HFFc6 (cell line): ENCODE measurements around the gene MAD1L1. TPM values are rescaled to one million over a fixed set of nuclear protein-coding genes. Genes with fewer than 3 reads are reported as not detected.

Source experiments
- DNase-seq: peaks from one replicate; pipeline ENCODE4 v3.0.0-alpha.2; 2018
- H3K27ac Mint-ChIP-seq: 2 replicates; pipeline ENCODE4 v1.8.0; 2020; ENCODE audit warnings: mild to moderate bottlenecking, mixed read lengths
- H3K27me3 Mint-ChIP-seq: 2 replicates; pipeline ENCODE4 v1.8.0; 2021; ENCODE audit warnings: mild to moderate bottlenecking, moderate library complexity, mixed read lengths; ENCODE audit not compliant: insufficient read depth
- H3K36me3 Mint-ChIP-seq: 2 replicates; pipeline ENCODE4 v1.8.0; 2021; ENCODE audit warnings: low read depth, mixed read lengths
- H3K4me1 Mint-ChIP-seq: 2 replicates; pipeline ENCODE4 v1.8.0; 2020; ENCODE audit warnings: low read depth, mixed read lengths
- H3K4me3 Mint-ChIP-seq: 2 replicates; pipeline ENCODE4 v1.8.0; 2020; ENCODE audit warnings: mild to moderate bottlenecking, moderate library complexity, mixed read lengths
- H3K9me3 Mint-ChIP-seq: 2 replicates; pipeline ENCODE4 v1.8.0; 2020; ENCODE audit warnings: mild to moderate bottlenecking, mixed read lengths
- total RNA-seq, 6 experiments: library from RNA; stranded (reverse); fragmentation: NEBNext Ultra II Directional; extraction: Animal tissue kit (Norgen Biotek cat#: 25700); gene quantifications; 2 replicates in 1 of 6; 3 replicates in 5 of 6; pipeline ENCODE4 v1.2.3, GENCODE V29; 2021
- TF ChIP-seq, protein P1 (sequence below): fragments of 200-600 bp; sonication (generic); IDR thresholded peaks from 2 replicates; pipeline ENCODE4 v1.5.0; 2021; ENCODE audit warnings: antibody characterized with exemption, mild to moderate bottlenecking

The MAD1L1 gene
- total RNA-seq, 6 experiments from 2014 or later = 34.6 to 44.8 (median 40.2) TPM

DNA sequence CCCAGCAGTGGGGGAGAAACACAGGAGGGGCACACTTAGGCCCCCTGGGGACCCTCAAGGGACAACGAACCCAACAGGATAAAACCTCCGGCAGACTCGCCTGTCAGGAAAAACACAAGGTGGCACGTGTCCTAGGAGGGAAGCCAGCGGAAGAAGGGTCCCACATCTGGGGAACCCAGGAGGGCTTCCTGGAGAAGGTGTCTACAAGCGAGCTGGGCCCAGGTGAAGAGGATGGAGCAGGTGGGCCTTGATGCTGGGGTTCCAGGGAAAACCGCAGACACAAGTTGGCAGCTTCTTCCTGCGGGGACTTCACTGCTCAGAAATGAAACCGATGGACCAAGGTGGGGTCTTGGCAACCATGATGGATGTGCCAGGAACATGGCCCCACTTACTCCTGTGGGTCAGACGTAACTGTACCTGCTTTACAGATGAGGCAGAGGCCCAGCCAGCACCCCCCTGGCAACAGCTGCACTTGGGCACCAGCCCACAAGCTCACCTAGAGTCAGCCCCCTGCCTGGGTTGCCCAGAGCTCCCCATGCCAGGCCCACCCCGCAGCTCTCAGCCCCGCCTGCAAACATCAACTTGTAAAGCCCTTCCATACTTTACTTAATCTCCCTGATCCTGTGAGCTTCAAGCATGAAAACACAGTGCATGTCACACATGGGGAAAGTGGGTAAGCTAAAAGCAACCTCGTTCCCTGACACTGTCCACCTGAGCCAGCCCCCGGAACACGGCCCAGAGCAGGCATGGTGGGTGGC is 337.7 kb downstream of the MAD1L1 start:
- H3K27ac Mint-ChIP-seq = no peak overlapping the region
- H3K36me3 Mint-ChIP-seq = peaks cover 9% of the 10 kb centered on the region; the same call in 1 of the 2 replicates
- TF ChIP-seq, protein P1, sequence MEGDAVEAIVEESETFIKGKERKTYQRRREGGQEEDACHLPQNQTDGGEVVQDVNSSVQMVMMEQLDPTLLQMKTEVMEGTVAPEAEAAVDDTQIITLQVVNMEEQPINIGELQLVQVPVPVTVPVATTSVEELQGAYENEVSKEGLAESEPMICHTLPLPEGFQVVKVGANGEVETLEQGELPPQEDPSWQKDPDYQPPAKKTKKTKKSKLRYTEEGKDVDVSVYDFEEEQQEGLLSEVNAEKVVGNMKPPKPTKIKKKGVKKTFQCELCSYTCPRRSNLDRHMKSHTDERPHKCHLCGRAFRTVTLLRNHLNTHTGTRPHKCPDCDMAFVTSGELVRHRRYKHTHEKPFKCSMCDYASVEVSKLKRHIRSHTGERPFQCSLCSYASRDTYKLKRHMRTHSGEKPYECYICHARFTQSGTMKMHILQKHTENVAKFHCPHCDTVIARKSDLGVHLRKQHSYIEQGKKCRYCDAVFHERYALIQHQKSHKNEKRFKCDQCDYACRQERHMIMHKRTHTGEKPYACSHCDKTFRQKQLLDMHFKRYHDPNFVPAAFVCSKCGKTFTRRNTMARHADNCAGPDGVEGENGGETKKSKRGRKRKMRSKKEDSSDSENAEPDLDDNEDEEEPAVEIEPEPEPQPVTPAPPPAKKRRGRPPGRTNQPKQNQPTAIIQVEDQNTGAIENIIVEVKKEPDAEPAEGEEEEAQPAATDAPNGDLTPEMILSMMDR = no peak
- peaks cover 18% of the 10 kb centered on the region for H3K4me1 Mint-ChIP-seq
- no peak for DNase-seq
- H3K4me3 Mint-ChIP-seq = no peak overlapping the region
- H3K9me3 Mint-ChIP-seq = no peaks in the 10 kb centered on the region
- H3K27me3 Mint-ChIP-seq = no peaks in the 10 kb centered on the region

DNA sequence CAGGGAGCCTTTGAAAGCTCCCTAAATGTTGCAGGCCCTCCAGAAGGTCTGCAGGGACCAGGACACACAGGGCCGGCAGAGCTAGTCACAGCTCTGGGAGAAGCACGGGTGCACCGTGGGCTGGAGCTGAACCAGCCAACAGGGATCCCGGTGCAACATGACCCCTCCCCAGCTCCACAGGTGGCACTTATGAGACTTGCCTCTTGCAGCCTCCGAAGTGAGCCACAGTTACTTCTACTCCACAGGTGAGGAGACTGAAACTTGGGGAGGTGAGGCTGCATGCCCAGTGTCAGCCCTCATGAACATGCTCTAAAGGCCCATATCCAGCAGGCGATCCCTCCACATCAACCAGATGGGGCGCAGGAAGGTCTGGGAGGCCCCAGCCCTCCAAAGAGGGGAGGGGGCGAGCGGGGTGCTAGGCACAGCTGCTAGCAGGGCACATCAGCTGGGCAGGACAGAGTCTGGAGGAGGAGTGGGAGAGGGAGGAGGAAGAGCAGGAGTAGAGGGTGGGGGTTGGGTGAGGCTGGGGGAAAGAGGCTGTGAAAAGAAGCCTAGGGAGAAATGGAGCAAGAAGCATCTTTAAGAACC is 338.3 kb downstream of the MAD1L1 start:
- no peak overlapping the region for H3K4me3 Mint-ChIP-seq
- peaks cover 18% of the 10 kb centered on the region for H3K4me1 Mint-ChIP-seq
- TF ChIP-seq, protein P1 = no peak
- H3K9me3 Mint-ChIP-seq = no peaks in the 10 kb centered on the region
- no peaks in the 10 kb centered on the region for H3K27me3 Mint-ChIP-seq
- no peak for DNase-seq
- peaks cover 9% of the 10 kb centered on the region; the same call in 1 of the 2 replicates for H3K36me3 Mint-ChIP-seq
- no peak overlapping the region for H3K27ac Mint-ChIP-seq

DNA sequence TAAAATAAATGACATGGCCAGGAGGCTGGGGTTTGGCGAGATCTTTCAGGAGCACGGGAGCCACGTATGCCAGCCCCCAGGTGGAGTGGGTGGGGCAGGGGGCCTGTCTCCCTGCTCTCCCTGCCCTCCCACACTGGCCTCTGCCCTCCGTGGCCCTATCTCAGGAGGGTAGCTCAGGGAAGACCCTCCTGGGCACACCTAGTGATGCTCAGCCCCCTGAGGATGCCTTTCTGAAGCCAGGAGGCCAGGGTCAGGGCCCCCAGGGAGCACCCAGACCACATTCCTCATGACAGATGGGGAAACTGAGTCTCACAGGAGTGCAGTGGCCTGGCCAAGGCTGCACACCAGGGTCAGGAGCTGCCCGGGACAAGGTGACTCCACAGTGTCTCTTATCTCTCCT is 339.3 kb downstream of the MAD1L1 start:
- Mint-ChIP-seq H3K4me1 (peaks cover 14% of the 10 kb centered on the region), H3K36me3 (peaks cover 12% of the 10 kb centered on the region), H3K27me3 (no peaks in the 10 kb centered on the region), H3K4me3 (no peak overlapping the region), H3K27ac (no peak overlapping the region), H3K9me3 (peaks cover 3% of the 10 kb centered on the region; the same call in 1 of the 2 replicates)
- TF ChIP-seq, protein P1 = no peak
- no peak for DNase-seq

DNA sequence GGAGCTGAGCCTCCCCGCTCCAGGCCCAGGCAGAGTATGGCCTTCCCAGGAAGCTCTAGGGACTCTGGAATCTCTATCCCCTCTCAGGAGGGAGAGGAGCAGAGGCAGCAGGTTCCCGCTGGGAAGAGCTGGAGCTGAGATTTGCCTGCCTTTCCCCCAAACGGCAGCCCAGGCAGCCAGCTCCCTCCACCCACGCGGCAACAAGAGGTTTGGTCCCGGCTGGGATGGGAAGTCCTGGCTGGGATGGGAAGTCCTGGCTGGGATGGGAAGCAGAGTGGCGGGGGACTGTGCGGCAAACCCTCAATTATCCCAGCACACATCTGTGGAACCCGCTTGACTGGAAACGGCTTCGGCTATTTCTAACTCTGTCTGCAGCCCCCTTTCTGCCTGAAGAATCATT is 339.7 kb downstream of the MAD1L1 start:
- peaks cover 7% of the 10 kb centered on the region; the same call in 1 of the 2 replicates for H3K9me3 Mint-ChIP-seq
- H3K27me3 Mint-ChIP-seq = no peaks in the 10 kb centered on the region
- H3K4me1 Mint-ChIP-seq = peaks cover 14% of the 10 kb centered on the region
- DNase-seq = no peak
- peaks cover 17% of the 10 kb centered on the region for H3K36me3 Mint-ChIP-seq
- no peak overlapping the region for H3K4me3 Mint-ChIP-seq
- TF ChIP-seq, protein P1 = no peak
- H3K27ac Mint-ChIP-seq = no peak overlapping the region

DNA sequence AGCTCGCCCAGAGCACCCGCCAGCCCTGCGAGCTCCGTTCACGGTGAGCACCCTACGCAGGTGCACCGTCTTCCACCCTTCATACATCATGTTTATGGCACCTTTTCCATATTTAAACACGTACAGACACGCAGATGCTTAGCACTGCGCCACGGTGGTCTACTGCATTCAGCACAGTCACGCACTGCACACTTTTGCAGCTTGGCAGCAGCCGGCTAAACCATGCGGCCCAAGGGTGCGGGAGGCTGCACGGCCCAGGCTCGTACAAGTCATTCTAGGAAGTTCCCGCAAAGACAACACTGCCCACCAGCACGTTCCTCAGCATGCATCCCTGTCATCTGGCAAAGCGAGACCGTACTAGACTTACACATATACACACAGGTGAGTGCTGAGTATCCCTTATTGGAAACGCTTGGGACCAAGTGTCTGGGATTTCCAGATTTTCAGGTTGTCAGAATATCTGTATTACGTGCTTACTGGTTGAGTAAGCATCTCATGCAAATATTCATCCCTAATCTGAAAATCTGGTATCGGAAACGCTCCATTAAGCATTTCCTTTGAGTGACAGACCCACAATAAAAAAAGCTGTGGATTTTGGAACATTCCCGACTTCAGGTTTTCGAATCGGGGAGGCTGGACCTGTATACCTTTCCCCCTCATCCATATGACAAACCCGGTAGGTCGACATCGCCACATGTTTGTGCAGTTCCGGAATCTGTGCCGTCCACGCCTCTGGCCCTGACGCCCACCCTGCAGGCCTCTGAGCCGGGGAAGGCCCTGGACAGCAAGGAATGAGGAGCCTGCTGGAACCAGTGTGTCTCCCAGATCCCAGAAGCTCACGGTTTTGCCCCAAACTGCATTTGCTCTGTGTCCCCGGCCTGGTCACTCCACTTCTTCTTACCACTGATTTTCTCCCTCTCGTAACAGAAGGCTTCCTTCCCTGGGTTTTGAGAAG is 340.5 kb downstream of the MAD1L1 start:
- H3K4me1 Mint-ChIP-seq = peaks cover 14% of the 10 kb centered on the region
- DNase-seq = no peak
- no peak overlapping the region for H3K4me3 Mint-ChIP-seq
- H3K27ac Mint-ChIP-seq = no peak overlapping the region
- 0 out of 2 replicates have a peak, but pooled peaks cover 3% of the 10 kb centered on the region for H3K27me3 Mint-ChIP-seq
- peaks cover 23% of the 10 kb centered on the region for H3K36me3 Mint-ChIP-seq
- peaks cover 11% of the 10 kb centered on the region; the same call in 1 of the 2 replicates for H3K9me3 Mint-ChIP-seq
- TF ChIP-seq, protein P1 = no peak
